MG63 (cell line): ENCODE results near the gene GHR. TPM values are rescaled to one million over a fixed set of nuclear protein-coding genes. Genes with fewer than 3 reads are reported as not detected.
"Not testable (repeated sequence)": the region's sequence is repeated elsewhere in the genome, so short reads cannot be mapped to it uniquely, and the experiment has no call there.

Source experiments
- DNase-seq: peaks from one replicate; pipeline ENCODE4 v3.0.0-alpha.2; 2020
- H3K27me3 ChIP-seq: fragments of 250-450 bp; sonication (Bioruptor Pico); 2 replicates; pipeline ENCODE4 v1.5.1; 2020; ENCODE audit warnings: mild to moderate bottlenecking, moderate library complexity
- H3K36me3 ChIP-seq: fragments of 250-450 bp; sonication (Bioruptor Pico); 2 replicates; pipeline ENCODE4 v1.5.1; 2020; ENCODE audit warnings: mild to moderate bottlenecking, moderate library complexity
- H3K4me3 ChIP-seq: fragments of 250-450 bp; sonication (Bioruptor Pico); 2 replicates; pipeline ENCODE4 v1.5.1; 2020; ENCODE audit warnings: mild to moderate bottlenecking, moderate library complexity
- H3K9me3 ChIP-seq: fragments of 250-450 bp; sonication (Bioruptor Pico); 2 replicates; pipeline ENCODE4 v1.5.1; 2020; ENCODE audit warnings: mild to moderate bottlenecking, moderate library complexity
- total RNA-seq: library from RNA; depleted of rRNA; stranded (reverse); fragments of >200 nt; shearing (Covaris generic); gene quantifications from 2 replicates; pipeline ENCODE4 v1.2.3, GENCODE V29; 2014; ENCODE audit warnings: low replicate concordance

The GHR gene
- total RNA-seq, 1 experiment from 2014 or later = 0.95 TPM

DNA sequence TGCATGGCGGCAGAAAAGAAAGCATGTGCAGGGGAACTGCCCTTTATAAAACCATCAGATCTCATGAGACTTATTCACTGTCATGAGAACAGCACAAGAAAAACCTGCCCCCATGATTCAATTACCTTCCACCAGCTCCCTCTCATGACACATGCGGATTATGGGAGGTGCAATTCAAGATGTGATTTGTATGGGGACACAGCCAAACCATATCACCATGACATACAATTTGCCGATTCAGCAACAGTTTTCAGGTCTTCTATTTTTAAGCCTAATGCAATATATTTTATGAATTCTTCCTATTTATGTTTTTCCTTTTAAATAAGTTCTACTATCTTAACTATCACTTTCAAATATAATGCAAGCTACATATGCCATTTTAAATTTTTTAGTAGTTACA is 242.6 kb downstream of the GHR start:
- Histone ChIP-seq H3K4me3 (no peak overlapping the region), H3K36me3 (no peaks in the 10 kb centered on the region), H3K27me3 (no peaks in the 10 kb centered on the region), H3K9me3 (no peaks in the 10 kb centered on the region)
- no peak for DNase-seq

DNA sequence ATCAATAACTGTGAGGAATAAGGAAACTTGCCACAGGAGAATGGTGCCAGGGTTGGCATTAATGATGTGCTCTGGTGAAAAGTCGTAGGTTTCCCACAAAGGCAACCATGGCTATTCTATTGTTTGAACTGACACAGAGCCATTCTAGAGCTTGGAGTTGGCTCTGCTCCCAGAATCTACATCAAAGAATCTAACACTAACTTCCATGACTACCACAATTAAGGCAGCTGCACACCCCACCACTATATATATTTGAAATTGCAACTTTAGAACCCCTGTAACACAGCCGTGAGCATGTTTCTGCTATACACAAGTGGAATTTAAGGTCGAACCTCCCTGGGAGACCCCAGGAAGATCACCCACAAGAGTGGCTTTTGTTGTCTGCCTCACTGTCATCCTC is 243.6 kb downstream of the GHR start:
- no peaks in the 10 kb centered on the region for H3K36me3 ChIP-seq
- no peak overlapping the region for H3K4me3 ChIP-seq
- no peak for DNase-seq
- no peaks in the 10 kb centered on the region for H3K9me3 ChIP-seq
- H3K27me3 ChIP-seq = no peaks in the 10 kb centered on the region

DNA sequence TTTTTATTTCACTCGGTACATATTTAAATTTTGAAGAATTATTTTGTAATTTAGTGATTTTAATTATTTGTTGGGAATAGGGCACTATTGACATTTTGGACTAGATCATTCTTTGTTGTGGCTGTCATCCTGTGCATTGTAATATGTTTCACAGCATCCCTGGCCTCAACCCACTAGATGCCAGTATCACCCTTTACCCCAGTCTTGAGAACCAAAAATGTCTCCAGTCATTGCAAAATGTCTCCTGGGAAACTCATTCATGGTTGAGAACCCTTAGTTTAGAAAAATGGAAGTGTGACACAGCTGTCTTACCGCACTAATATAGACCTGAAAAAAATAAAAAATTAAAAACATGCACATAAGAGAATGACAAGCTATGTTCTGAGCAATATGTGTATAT is 245.0 kb downstream of the GHR start:
- no peak overlapping the region for H3K4me3 ChIP-seq

DNA sequence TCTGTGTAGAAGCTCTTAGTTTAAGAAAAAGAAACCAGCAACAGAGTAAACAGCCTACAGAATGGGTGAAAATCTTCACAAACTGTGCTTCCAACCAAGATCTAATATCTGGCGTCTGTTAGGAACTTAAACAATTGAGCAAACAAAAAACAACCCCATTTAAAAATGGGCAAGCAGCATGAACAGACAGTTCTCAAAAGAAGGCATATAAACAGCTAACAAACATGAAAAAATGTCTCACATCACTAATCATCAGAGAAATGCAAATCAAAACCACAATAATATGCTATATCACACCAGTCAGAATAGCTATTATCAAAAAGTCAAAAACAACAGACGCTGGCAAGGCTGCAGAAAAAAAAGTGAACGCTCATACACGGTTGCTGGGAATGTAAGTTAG is 249.7 kb downstream of the GHR start:
- Histone ChIP-seq H3K4me3 (no peak overlapping the region), H3K27me3 (no peaks in the 10 kb centered on the region), H3K36me3 (no peaks in the 10 kb centered on the region), H3K9me3 (no peaks in the 10 kb centered on the region)
- no peak for DNase-seq

More for the DNA sequence above, 245.0 kb downstream of the GHR start:
- Histone ChIP-seq H3K27me3 (no peaks in the 10 kb centered on the region), H3K36me3 (no peaks in the 10 kb centered on the region), H3K9me3 (no peaks in the 10 kb centered on the region)
- no peak for DNase-seq

DNA sequence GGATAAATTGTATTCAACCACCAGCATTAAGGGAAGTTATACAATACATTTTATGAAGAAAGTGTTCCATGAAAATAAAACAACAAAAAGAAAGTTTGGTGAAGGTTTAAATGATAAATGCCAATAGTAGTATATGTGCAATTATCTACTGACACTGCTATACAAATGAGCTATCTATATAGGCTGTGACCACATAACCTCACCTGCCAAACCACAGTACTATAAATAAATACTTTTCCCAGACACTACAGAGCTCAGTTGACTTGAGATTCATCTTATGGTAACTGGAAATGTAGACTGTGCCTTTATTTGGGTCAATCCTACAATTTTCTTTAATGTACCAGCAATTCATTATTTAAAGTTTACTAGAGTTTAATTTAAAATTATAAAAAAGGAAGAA is 252.4 kb downstream of the GHR start:
- H3K4me3 ChIP-seq = no peak overlapping the region
- no peaks in the 10 kb centered on the region for H3K9me3 ChIP-seq
- no peak for DNase-seq
- no peaks in the 10 kb centered on the region for H3K27me3 ChIP-seq
- no peaks in the 10 kb centered on the region for H3K36me3 ChIP-seq

DNA sequence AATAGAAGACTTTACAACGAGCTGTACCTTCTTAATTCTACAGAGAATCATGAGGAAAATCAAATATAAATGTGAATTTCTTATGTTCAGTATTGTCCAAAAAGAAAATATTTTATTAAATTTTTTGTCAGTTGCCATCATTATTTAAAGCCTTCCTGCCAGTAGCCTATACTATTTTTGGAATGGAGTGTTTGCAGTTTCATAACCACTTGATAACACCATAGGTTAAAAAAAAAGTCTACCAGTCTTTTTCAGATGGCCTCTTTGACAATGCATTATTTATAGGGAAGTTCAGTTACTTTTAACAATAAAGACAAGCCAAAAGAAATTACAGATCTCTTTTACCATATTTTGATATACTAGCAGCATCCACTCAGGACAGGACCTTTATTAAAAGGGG is 253.1 kb downstream of the GHR start:
- DNase-seq = no peak
- H3K9me3 ChIP-seq = no peaks in the 10 kb centered on the region
- no peaks in the 10 kb centered on the region for H3K36me3 ChIP-seq
- H3K4me3 ChIP-seq = no peak overlapping the region
- no peaks in the 10 kb centered on the region for H3K27me3 ChIP-seq

DNA sequence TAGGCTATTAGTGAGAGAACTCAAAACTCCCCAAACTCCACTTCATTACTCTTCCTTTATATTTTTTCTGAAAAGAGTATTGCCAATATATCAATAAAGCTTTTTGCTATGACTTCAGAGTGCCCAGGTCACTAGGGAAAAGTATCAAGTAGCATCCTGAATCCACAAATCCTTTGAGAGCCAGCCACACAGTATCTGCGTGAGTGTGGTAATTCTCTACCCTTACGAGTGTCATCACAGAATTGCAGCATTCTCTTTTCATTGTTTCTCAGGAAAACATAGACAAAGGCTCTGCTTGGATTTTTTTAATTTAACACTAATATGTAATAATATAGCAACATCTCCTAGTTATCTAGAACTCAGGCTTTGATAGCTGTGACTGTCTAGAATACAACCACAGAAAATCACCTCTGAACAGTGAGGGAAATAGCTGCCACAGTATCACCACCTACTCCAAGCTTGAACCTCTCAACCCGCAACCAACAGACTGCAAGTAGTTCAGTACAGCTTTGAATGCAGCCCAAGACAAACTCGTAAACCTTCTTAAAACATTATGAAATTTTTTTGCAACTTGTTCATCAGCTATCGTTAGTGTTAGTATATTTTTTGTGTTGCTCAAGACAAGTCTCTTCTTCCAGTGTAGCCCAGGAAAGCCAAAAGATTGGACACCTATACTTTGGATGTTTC is 254.1 kb downstream of the GHR start:
- H3K4me3 ChIP-seq = no peak overlapping the region
- no peak for DNase-seq
- H3K27me3 ChIP-seq = no peaks in the 10 kb centered on the region
- H3K9me3 ChIP-seq = no peaks in the 10 kb centered on the region
- no peaks in the 10 kb centered on the region for H3K36me3 ChIP-seq

DNA sequence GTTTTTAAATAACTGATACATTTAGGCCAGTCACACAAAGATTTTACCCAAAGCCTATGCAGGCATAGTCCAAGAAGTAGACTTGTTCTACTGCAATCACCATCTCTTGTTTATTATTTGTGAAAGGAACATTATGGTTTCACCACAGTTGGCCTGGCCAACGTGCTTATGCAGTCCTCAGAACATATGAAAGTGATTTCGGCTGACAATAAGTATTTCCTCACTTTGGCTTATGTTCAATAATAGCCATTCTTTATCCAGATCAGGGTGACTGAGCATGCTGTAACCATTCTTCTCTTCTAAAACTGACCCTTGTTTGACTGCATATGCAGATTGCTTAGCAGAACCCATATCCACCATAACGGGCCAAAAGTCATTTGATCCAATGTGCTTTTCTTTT is 256.8 kb downstream of the GHR start:
- H3K27me3 ChIP-seq = no peaks in the 10 kb centered on the region
- H3K9me3 ChIP-seq = no peaks in the 10 kb centered on the region
- no peak for DNase-seq
- no peak overlapping the region for H3K4me3 ChIP-seq
- H3K36me3 ChIP-seq = no peaks in the 10 kb centered on the region

DNA sequence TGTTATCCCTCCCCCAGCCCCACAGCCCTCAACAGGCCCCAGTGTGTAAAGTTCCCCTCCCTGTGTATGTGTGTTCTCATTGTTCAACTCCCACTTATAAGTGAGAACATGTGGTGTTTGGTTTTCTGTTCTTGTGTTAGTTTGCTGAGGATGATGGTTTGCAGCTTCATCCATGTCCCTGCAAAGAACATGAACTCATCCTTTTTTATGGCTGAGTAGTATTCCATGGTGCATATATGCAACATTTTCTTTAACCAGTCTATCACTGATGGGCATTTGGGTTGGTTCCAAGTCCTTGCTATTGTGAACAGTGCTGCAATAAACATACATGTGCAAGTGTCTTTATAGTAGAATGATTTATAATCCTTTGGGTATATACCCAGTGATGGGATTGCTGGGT is 261.8 kb downstream of the GHR start:
- not testable (repeated sequence) for H3K27me3 ChIP-seq, H3K9me3 ChIP-seq, H3K36me3 ChIP-seq, H3K4me3 ChIP-seq, DNase-seq

DNA sequence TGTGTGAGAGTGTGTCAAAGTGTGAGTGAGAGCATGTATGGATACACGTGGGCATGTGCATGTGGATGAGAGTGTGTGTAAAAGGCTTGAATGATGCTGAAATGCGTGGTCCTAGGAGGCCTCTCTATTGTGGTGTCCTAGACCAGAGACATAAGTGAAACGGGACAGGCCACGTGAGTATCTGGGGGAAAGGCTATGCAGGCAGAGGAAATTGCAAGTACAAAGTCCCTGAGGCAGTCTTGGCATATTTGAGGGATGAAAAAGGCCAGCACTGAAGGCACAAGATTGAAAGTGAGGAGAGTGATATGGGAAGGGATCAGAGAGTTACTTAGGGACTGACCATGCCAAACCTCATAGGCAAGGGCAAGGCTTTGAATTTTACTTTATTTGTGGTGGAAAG is 266.2 kb downstream of the GHR start:
- Histone ChIP-seq H3K36me3 (no peaks in the 10 kb centered on the region), H3K27me3 (no peaks in the 10 kb centered on the region), H3K9me3 (no peaks in the 10 kb centered on the region), H3K4me3 (no peak overlapping the region)
- DNase-seq = no peak

DNA sequence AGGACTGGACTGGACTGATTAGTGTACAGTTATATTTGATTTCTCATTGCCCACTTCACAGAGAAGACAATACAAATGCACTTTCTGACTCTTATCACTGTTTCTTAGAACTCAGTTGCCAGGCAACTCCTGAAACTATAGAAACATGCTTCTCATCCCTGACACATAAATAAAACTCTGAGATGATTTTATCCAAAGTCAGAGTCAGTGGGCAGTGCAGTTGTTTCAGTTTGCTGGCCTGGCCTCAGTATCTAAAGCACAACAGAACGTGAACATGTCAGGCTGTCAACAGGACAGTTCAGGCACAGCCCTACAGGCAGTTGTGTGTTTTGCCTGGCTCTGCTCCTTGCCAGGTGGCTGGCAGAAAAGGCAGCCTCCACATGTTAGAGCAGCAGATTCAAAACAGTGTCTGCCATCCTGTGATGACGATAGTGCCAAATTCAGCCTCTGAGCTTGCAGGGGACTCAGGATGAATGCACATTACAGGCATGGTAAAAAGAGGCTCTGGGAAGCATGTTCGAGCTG is 268.2 kb downstream of the GHR start:
- no peak for DNase-seq
- no peak overlapping the region for H3K4me3 ChIP-seq
- H3K27me3 ChIP-seq = no peaks in the 10 kb centered on the region
- no peaks in the 10 kb centered on the region for H3K36me3 ChIP-seq
- H3K9me3 ChIP-seq = no peaks in the 10 kb centered on the region

DNA sequence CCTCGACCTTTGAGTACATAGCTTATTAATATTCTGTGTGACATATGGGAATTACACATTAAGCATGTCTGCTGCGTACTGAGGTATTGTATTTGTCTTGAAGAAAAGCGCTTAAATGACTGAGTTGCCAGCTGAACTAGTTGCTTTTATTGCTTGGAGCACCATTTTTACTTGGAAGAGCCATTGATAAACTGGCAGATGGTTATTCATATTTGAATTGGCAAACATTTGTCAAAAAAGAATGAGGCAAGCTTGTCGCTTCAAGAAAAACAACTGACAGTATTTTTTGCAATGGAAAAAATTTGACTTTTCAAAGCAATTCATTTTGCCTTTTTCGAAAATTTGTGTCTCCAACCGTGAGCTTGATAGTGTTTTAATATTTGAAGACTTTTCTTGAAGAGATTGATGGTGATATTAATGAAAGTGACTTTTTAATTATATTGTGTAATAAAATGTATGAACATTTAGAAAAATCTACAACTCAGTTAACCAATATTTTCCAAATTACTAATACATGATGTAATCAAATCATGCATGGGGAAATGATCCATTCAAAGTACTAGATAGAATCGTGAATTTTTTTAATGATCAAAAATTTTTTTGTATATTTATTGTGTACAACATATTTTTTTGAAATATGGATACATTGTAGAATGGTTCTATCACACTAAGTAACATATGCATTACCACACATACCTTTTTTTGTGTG is 278.3 kb downstream of the GHR start:
- DNase-seq = no peak
- Histone ChIP-seq H3K36me3 (no peaks in the 10 kb centered on the region), H3K4me3 (no peak overlapping the region), H3K27me3 (no peaks in the 10 kb centered on the region), H3K9me3 (no peaks in the 10 kb centered on the region)

DNA sequence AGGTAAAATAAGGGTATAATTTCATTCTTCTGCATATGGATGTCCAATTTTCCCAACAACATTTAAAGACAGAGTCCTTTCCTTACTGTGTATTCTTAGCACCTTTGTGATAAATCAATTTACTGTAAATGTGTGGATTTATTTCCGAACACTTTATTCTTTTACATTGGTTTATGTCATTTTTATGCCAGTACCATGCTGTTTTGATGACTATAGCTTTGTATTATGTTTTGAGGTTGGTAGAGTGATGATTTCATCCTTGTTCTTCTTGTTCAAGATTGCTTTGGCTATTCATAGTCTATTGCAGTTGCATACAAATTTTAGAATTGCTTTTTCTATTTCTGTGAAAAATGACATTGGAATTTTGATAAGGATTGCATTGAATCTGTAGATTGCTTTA is 280.0 kb downstream of the GHR start:
- no peak for DNase-seq
- H3K27me3 ChIP-seq = no peaks in the 10 kb centered on the region
- no peaks in the 10 kb centered on the region for H3K9me3 ChIP-seq
- H3K4me3 ChIP-seq = no peak overlapping the region
- H3K36me3 ChIP-seq = no peaks in the 10 kb centered on the region

DNA sequence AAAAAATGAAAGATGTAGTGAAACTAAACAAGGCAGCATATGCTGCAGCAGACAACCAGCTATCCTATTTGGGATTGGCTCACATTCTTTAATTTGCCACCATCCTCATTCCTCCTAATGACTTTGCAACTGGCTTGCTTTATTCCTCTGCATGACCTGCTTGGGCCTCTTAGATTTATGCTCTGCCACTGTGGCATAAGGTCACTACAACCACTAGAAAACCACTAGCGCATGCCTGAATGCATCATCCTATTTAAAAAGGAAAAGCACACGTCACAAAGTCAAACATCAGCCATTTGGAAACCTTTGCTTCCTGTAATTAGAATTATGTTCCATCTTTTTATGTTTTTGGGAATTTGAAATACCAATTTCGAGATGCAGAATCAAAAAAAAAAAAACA is 292.5 kb downstream of the GHR start:
- H3K27me3 ChIP-seq = no peaks in the 10 kb centered on the region
- H3K9me3 ChIP-seq = no peaks in the 10 kb centered on the region
- DNase-seq = no peak
- H3K36me3 ChIP-seq = no peaks in the 10 kb centered on the region
- no peak overlapping the region for H3K4me3 ChIP-seq

DNA sequence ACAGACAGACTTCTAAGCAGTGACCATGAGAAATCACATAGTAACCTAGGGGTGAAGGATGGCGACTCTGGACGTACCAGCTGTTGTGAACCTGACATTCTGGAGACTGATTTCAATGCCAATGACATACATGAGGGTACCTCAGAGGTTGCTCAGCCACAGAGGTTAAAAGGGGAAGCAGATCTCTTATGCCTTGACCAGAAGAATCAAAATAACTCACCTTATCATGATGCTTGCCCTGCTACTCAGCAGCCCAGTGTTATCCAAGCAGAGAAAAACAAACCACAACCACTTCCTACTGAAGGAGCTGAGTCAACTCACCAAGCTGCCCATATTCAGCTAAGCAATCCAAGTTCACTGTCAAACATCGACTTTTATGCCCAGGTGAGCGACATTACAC is 295.4 kb downstream of the GHR start:
- H3K9me3 ChIP-seq = no peaks in the 10 kb centered on the region
- no peaks in the 10 kb centered on the region for H3K36me3 ChIP-seq
- no peak for DNase-seq

DNA sequence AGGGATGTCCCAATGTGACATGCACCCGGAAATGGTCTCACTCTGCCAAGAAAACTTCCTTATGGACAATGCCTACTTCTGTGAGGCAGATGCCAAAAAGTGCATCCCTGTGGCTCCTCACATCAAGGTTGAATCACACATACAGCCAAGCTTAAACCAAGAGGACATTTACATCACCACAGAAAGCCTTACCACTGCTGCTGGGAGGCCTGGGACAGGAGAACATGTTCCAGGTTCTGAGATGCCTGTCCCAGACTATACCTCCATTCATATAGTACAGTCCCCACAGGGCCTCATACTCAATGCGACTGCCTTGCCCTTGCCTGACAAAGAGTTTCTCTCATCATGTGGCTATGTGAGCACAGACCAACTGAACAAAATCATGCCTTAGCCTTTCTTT is 295.8 kb downstream of the GHR start:
- Histone ChIP-seq H3K4me3 (no peak overlapping the region), H3K27me3 (no peaks in the 10 kb centered on the region), H3K36me3 (no peaks in the 10 kb centered on the region), H3K9me3 (no peaks in the 10 kb centered on the region)
- no peak for DNase-seq

More for the DNA sequence above, 295.4 kb downstream of the GHR start:
- no peaks in the 10 kb centered on the region for H3K27me3 ChIP-seq
- no peak overlapping the region for H3K4me3 ChIP-seq

DNA sequence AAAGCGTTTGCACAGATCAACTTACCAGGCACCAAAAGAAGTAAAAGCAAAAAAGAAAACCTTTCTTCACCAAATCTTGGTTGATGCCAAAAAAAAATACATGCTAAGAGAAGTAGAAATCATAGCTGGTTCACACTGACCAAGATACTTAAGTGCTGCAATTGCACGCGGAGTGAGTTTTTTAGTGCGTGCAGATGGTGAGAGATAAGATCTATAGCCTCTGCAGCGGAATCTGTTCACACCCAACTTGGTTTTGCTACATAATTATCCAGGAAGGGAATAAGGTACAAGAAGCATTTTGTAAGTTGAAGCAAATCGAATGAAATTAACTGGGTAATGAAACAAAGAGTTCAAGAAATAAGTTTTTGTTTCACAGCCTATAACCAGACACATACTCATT is 297.0 kb downstream of the GHR start:
- DNase-seq = no peak
- Histone ChIP-seq H3K27me3 (0 out of 2 replicates have a peak, but pooled peaks cover 2% of the 10 kb centered on the region), H3K9me3 (no peaks in the 10 kb centered on the region), H3K36me3 (no peaks in the 10 kb centered on the region), H3K4me3 (no peak overlapping the region)

DNA sequence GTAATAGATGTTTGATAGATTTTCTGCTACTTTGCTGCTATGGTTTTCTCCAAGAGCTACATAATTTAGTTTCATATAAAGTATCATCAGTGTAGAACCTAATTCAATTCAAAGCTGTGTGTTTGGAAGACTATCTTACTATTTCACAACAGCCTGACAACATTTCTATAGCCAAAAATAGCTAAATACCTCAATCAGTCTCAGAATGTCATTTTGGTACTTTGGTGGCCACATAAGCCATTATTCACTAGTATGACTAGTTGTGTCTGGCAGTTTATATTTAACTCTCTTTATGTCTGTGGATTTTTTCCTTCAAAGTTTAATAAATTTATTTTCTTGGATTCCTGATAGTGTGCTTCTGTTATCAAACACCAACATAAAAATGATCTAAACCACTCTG is 298.2 kb downstream of the GHR start:
- no peaks in the 10 kb centered on the region for H3K36me3 ChIP-seq
- DNase-seq = no peak
- H3K27me3 ChIP-seq = 0 out of 2 replicates have a peak, but pooled peaks cover 2% of the 10 kb centered on the region
- no peaks in the 10 kb centered on the region for H3K9me3 ChIP-seq
- no peak overlapping the region for H3K4me3 ChIP-seq
